ENCODE results near the gene SP7.

DNA sequence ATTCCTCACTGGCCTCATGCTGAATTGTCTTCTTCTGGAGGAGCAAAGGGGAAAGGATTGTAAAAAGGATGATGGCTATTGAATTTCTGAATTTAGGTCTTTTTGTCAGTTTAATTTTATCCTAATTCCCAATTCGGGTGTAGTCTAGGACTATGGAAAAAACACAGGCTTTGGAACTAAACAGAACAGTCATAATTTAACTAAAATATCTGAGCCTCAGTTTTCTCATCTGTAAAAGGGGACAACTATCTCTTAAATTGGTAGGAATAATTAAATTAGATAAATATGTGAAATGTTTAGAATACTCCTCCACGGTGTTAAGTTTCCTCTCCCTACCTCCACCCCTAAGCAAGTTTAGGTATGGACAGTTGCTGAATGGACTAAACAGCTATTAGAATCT is 40.6 kb upstream of the SP7 start:
- TF ChIP-seq, protein P1, sequence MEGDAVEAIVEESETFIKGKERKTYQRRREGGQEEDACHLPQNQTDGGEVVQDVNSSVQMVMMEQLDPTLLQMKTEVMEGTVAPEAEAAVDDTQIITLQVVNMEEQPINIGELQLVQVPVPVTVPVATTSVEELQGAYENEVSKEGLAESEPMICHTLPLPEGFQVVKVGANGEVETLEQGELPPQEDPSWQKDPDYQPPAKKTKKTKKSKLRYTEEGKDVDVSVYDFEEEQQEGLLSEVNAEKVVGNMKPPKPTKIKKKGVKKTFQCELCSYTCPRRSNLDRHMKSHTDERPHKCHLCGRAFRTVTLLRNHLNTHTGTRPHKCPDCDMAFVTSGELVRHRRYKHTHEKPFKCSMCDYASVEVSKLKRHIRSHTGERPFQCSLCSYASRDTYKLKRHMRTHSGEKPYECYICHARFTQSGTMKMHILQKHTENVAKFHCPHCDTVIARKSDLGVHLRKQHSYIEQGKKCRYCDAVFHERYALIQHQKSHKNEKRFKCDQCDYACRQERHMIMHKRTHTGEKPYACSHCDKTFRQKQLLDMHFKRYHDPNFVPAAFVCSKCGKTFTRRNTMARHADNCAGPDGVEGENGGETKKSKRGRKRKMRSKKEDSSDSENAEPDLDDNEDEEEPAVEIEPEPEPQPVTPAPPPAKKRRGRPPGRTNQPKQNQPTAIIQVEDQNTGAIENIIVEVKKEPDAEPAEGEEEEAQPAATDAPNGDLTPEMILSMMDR (conservative IDR thresholded peaks at IDR 0.05 in 1 of 2, IDR thresholded peaks at IDR 0.05 in 1 of 2; ENCODE audit: extremely low read depth in 1 of 2, insufficient read depth in 1 of 2, low read depth in 1 of 2, low read length in 2 of 2): no peak
- no peak for TF ChIP-seq EZH2 (IDR thresholded peaks at IDR 0.05; ENCODE audit: borderline replicate concordance, low read length)

Measured in mammary epithelial cell (primary cell).